GM18861 (cell line): ENCODE results near the gene U2SURP.
"Not testable (repeated sequence)": the region's sequence is repeated elsewhere in the genome, so short reads cannot be mapped to it uniquely, and the experiment has no call there.

ENCODE experiments used
- ATAC-seq: cut with Tn5 transposase; IDR thresholded peaks from one replicate; pipeline ENCODE4 v1.9.1; 2021; ENCODE audit not compliant: unreplicated experiment

The U2SURP gene

DNA sequence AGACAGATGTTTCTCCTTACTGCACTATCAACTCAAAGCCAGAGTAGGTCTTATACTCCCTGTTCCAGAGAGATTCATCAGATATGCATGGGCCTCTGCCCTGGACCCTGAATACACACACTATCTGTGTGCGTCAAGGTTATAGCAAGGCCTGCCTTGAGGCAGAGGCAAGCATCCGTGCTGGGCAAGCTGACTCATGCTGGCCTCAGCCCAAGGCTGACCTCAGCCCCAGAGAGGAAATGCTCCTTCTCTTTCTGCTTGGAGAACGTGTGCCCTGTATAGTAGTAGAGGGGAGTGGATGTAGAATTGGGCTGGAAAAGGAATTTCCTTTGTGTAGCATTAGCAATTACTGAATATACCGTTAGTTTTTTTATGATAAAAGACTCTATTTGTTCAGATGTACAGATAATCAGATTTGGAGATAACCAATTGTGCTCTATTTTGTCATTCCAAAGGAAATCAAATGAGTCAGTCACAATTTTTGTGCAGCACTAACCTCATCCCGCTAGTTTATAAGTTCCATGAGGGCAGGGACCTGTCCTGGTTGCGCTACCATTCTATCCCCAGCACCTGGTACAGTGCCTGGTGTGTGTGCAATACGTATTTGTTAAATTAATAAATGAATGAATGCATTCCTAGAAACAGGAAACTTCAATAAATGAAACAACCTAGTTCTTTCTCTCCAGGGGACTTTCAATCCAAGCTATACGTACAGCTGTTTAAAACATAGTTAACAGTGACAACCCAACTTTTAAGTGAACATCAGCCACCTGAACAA, 24.6 kb upstream of the U2SURP start:
- no peak for ATAC-seq

DNA sequence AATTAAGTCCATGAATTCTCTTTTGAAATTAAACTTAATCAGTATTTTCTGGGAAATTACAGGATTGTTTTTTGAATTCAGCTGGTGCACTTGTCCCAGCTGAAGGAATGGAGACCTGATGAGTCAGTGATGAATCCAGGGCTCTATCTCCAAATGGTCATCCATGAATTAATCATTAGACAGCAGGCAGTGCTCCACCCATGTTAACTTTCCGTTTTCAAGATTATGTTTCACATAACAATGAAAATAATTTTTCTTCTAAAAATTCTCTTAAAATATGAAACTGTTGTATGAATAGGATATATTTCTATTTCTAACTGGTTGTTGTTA, 24.0 kb upstream of the U2SURP start:
- no peak for ATAC-seq

DNA sequence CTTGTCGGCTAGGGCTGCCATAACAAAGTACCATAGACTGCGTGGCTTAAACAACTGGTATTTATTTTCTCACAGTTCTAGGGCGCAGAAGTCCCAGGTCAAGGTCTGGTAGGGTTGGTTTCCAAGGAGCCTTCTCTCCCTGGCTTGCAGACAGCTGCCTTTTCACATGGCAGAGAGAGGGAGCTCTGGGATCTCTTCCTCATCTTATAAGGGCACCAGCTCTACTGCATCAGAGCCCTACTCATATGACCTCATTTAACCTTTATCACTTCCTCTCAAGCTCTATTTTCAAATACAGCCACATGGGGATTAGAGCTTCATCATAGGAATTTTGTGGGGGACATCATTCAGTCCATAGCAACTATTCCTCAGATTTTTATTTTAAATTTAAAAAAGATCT, 20.3 kb upstream of the U2SURP start:
- ATAC-seq: no peak

DNA sequence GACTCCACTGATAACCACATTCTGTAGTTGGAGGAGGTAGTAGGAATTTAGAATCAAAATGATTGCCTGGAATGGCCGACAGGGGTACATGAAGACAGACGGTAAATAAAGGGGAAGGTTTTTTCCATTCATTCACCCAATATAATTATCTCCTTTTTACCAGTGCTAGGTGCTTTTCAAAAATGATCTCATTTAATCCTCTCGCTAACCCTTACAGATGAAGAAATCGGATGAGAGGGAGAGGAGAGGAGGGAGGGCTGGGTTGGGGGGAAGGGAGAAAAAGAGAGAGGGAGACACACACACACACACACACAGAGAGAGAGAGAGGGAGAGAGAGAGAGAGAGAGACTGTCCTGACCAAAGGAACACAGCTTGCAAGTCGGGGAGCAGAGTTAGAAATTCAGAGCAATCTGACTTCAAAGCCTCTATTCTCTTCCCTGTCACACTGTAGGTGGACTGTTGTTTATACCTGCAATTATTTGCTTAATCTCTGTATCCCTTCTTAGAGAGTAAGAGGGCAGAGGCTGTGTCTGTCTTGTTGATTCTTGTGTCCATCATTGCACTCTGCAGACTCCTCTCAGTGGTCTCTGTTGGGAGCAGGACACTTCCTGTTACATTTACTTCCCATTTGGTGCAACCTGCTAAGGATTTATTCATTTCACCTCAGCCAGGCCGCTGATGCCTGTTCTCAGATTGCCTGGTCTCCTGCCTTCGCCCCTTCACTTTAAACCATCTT, 19.2 kb upstream of the U2SURP start:
- ATAC-seq: no peak

DNA sequence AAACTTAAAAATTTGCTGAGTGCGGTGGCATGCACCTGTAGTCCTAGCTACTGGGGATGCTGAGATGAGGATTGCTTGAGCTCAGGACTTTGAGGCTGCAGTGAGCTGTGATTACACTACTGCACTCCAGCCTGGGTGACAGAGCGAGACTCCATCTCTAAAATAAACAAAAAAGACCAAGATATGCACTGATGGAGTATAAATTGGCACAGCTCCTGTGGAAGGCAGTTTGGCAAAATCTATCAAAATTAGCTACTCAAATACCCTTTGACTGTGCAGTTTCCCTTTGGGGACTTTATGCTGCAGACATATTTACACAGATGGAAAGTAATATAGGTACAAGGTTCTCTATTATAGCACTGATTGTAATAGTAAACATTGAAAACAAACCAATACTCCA, 18.1 kb upstream of the U2SURP start:
- ATAC-seq: no peak

DNA sequence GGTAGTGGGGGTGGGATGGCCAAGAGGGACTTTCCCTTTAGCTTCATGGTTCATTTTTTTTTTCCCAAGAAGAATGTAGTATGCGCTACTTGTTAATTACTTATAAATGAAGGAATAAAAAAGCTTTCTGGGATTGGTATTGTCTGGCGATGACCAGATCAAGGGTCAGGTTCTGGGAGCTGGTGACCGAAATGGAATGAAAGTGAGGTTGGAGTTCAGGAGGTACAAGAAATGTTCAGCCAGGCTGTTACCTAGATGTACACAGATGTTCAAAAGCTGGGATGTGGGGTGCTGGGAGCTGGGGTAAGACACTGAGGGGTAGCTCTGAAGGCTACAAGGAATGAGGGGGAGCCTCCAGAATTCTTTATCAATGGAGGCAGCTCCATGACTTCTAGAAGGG, 17.1 kb upstream of the U2SURP start:
- no peak for ATAC-seq

DNA sequence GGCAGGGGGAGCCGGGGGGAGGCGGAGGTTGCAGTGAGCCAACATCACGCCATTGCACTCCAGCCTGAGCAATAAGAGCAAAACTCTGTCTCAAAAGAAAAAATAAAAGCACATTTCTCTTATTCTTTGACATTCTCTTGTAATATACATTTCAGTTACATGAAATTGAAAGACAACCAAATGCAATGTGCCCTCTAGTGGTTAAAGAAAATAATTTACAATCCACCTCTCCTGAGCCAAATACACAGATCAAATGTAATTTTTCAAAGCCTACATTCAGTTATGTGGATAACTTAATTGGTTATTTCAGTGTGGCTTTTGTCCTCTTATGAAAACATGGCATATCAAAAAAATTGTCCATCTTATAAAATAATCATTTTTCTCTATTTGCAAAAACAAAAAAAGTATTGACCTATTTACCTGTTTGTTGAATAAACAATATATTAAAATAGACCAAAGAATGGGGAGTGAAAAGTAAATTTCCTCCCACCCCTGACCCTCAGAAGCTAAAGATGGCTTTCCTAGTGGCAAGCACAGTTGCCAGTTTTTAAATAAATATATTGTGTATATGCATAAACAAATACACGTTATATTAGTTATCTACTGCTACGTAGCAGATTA, 14.2 kb upstream of the U2SURP start:
- ATAC-seq: peak; percentile 51

DNA sequence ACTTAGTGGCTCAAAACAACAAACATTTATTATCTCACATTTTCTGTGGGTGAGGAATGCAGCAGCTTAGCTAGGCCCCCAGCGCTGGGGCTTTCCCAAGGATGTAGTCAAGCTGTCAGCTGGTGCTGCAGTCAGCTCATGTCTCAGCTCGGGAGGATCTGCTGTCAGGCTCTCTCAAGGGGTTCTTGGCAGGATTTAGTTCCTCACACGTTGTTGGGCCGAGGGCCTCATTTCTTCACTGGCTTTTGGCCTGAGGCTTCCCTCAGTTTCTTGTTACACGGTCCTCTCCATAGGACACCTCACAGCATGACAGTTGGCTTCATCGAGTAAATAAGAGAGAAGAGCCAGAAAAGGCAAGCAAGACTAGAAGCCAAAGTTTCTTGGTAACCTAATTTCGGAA, 13.7 kb upstream of the U2SURP start:
- no peak for ATAC-seq

DNA sequence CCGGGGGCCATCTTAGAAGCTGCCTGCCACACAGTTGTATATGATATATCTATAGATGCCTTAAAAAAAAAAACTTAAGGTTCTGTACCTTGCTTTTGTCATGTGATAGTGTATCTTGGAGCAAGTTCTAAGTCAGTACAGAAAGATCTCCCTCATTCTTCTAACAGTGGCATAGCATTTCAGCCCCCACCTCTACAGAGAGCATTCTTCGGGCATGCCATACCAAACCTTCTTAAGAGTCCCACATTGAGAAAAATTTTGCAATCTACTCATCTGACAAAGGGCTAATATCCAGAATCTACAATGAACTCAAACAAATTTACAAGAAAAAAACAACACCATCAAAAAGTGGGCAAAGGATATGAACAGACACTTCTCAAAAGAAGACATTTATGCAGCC, 13.1 kb upstream of the U2SURP start:
- ATAC-seq: not testable (repeated sequence)

DNA sequence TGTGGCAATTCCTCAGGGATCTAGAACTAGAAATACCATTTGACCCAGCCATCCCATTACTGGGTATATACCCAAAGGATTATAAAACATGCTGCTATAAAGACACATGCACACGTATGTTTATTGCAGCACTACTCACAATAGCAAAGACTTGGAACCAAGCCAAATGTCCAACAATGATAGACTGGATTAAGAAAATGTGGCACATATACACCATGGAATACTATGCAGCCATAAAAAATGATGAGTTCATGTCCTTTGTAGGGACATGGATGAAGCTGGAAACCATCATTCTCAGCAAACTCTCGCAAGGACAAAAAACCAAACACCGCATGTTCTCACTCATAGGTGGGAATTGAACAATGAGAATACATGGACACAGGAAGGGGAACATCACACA, 12.5 kb upstream of the U2SURP start:
- ATAC-seq: not testable (repeated sequence)

DNA sequence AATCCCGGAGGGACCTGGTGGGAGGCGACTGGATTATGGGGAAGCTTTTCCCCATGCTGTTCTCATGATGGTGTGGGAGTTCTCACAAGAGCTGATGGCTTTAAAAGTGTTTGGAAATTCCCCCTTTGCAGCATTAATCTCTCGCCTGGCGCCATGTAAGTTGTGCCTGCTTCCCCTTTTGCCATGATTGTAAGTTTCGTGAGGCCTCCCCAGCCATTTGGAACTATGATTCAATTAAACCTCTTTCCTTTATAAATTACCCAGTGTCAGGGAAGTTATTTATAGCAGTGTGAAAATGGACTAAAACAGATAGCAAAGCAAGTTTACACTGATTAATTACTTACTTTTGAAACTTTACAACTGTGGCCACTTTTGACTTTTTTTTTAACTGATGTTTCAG, 10.6 kb upstream of the U2SURP start:
- ATAC-seq: no peak

DNA sequence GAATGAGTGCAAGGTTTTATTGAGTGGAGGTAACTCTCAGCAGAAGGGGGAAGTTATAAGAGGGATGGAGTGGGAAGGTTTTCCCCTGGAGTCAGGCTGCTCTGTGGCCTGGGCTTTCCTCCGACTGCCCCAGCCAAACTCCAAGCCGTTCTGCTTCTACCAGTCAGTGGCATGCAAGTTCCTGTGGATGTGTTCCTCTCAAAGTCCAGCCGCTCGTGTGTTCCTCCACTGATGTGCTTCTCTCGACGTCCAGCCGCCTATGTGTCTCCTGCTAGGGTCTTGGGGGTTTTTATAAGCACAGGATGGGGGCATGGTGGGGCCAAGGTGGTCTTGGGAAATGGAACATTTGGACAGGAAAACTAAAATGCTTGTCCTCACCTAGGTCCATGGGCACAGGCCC, 9.0 kb upstream of the U2SURP start:
- ATAC-seq: no peak

DNA sequence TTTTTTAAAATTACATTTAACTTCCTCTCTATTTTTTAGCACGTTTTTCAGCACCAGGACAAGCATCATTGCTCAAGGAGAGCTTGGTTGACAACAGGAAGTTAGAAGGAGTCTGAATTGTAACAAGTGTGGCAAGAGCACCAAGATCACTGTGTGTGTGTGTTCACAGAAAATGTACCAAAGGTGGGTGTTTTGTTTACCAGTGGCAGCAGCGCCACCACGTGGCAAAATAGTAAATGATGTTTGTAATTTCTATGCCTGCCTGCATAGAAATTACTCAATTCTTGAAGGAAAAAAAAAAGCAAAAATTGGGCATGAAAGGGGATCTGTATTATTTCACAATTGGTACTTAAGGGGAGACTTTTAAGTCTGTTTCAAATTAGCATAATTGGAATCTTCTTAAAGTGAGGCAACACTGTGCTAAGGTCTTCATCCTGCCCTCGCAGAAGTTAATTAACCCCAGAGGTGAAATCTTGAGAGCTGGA, 7.4 kb upstream of the U2SURP start:
- ATAC-seq: peak; percentile 67

DNA sequence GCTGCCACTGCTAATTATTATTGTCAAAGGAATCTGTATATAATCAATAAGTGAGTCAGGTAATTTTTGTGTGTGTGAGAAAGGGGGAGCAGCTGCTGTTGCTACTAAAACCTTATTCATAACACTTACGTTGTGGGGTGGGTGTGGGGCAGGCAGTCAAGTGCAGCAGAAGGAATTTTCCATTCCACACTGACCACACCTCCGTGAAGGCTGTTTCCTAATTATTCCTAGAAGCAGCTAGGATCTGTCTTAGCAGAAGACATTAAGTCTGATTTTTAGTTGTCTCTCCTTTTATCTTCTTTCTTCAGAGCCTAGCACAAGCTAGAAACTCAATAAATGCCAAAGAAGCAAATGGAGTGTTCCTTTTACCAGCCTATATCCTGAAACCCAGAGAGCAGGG, 4.0 kb upstream of the U2SURP start:
- ATAC-seq: no peak

DNA sequence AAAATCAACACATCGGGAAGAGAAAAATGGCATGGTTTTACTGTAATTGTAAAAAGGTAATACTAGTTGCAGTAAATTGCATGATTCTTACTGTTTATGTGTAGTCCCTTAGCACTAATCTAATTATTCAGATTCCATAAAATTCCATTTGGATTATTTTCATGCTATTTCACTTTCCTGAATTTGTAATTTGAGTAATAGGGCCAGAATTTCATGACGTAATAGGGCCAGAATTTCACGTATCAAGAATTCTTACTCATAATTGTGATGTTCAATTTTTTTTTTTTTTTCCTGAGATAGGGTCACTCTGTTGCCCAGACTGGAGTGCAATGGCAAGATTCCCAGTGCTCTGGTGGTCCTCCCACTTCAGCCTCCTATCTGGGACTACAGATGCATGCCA, 2.9 kb upstream of the U2SURP start:
- ATAC-seq: no peak

DNA sequence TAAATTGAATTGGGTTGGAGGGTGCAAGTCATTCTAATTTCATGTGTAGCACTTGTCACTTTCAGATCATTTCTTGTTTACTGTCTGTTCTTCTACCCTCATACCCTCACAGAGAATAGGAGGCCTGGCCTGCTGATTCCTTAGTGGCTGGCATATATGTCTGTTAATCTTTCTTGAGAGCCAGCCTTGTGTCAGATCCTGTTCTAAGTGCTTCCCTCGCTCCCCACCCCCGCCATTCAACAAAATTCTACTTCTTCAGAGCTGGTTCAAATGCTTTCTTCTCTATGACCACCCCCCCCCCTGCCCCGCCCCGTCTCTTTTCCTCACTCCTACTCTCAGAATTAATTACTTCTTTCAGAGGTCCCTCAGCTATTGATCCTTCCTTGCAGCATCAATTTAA, 1.5 kb upstream of the U2SURP start:
- ATAC-seq: no peak

DNA sequence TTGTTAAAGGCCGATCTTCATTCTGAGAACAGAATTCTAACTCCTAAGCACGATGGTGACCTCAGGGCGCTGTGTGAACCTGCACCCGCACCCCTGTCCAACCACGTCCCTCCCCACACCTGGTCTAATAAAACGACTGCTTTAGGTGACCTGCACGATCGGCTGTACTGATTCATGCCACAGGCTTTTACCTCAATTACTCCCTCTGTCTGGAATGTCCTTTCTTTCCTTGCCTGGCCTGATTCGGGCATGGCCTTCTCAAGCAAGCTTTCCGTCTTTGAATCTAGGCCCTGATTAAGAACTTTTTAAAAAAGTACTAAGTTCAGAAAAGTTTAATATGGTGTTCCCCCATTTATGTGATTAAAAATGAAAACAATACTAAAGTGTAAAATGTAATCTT, 842 bp upstream of the U2SURP start:
- ATAC-seq: no peak

DNA sequence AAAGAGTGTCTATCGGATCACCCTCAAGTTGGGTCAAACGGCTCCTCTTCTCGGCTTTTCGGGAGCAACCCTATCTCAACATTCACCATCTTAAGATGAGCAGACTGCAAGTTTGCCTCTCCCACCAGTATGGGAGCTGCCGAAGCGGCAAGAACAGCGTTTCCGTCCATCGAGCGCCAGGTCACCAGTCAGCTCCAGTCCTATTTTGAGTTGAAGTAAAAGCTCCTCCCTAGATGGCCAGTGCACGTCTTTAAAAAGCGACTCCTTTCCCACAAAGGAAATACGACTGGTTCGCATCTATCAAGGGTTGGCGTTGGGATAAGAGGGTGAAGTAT, 369 bp upstream of the U2SURP start:
- ATAC-seq: peak; percentile 59

DNA sequence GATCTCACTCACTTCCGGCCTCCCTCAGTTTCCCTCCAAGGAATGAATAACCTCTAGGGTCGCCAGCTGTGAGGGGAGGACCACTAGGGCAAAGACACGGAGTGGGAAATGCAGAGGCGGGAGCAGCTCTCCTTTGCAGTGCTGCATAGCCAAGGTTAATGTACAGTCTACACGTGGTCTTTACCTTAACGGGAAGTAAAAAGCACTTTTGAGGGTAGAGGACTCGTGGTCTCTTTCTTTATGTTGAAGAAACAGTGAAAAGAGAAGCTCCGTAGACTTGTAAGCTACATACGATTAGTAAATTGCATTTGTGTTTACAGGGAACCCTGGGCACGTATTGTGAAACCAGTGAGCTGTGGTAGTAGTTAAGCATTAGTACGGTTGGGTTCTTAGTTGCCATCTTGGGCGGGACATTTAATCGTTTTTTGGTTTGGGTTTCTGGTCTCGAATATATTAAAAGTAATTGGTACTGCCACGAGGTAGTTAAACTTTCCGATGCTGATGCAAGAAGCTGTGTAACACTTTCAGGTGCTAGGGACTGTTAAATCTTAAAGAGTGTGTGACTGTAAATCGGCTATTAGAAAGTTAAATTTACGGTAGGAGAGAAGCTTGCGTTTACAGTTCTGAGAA, 828 bp downstream of the U2SURP start:
- ATAC-seq: peak; percentile 23

DNA sequence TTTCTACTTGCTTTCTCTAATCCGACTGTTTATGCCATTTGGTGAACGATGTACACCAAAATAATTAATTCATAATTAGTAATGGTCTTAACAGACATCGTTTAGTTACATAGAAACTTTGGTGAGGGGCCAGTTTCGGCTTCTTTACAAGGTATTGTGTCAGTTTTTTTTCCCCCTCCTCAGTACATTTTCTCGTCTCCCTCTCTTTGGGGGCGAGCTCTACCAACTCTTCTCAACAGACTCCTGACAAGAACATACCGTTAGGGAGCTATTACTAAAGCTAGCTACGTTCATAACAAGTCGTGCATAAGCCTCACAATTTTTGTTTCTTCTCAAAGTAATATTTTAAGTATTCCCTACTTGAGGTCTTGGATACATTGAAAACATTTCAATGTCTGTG, 1.4 kb downstream of the U2SURP start:
- ATAC-seq: no peak

DNA sequence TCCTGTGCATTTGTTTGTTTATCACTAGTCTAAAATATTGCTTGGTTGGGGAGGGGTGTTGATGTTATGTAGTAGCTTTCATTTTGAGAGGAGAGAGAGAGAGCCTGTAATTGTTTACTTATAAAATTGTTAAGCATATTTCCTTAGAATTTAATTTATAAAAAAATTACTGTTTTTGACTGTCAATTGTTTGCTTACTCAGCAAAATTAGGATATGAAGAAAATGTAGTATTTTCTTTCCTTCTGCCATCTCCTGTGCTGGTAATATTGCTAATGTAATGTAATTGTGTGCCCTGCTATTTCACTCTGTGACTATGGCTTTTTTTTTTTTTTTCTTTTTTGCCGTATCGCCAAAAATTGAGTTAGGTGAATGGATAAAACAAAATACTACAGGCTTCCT, 3.5 kb downstream of the U2SURP start:
- ATAC-seq: no peak

DNA sequence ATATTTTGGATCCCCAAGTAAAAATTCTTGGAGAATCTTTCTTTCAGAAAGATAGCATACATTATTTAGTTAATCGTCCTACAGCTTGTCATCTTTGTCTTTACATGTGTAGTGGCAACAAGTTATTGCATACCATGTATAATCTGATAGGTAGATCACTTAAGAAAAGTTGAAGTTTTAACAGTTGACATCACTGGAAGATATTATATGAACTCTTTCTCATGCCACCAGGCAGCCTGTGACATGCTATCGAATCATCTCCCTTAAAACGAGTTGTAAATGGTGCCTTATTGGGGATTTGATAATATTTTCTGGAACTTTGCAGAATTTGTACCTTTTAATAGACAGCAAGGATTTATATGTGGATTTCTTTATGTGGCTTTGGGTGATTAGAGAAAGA, 8.7 kb downstream of the U2SURP start:
- no peak for ATAC-seq
